Left lung (tissue), 10 donors: ENCODE data around the gene CRBN. TPM values are rescaled to one million over a fixed set of nuclear protein-coding genes. Genes with fewer than 3 reads are reported as not detected.

ENCODE experiments used
- ATAC-seq: fragments of 200-7000 bp; cut with Tn5 transposase; one replicate; pipeline ENCODE4 v1.9.1; 2020; ENCODE audit warnings: moderate library complexity
- DNase-seq, 4 donors: peaks; one replicate each; pipeline ENCODE4 v3.0.0-alpha.2; 2013 to 2020
- H3K27ac ChIP-seq, 2 donors: fragments of 200-600 bp; sonication (generic) in 1 of 2; one replicate each; pipeline versions ENCODE4 v1.5.0 to v1.8.0; 2020 to 2021
- H3K27me3 ChIP-seq, 2 donors: fragments of 200-600 bp; sonication (generic) in 1 of 2; one replicate each; pipeline versions ENCODE4 v1.5.0 to v1.8.0; 2020 to 2021
- H3K36me3 ChIP-seq, 2 donors: fragments of 200-600 bp; sonication (generic) in 1 of 2; one replicate each; pipeline versions ENCODE4 v1.5.0 to v1.8.0; 2020 to 2021
- H3K4me1 ChIP-seq, 2 donors: fragments of 200-600 bp; one replicate each; pipeline ENCODE4 v1.8.0; 2021
- H3K4me3 ChIP-seq, 2 donors: fragments of 200-600 bp; sonication (generic) in 1 of 2; one replicate each; pipeline versions ENCODE4 v1.5.0 to v1.8.0; 2020 to 2021; ENCODE audit warnings: mild to moderate bottlenecking in 1 of 2
- H3K9me3 ChIP-seq, 2 donors: fragments of 200-600 bp; sonication (generic) in 1 of 2; one replicate each; pipeline versions ENCODE4 v1.5.0 to v1.8.0; 2020 to 2021
- intact Hi-C, 2 donors: fragments of 100-400 bp; cut with DNase I; formaldehyde crosslinking; loops; one replicate each; pipeline versions ENCODE4 v1.11.2 to v1.14.2; 2022
- polyA plus RNA-seq, 6 donors: library from polyadenylated mRNA; unstranded; fragments of 120-200 nt; gene quantifications; one replicate each; pipeline ENCODE4 v1.2.1, GENCODE V29; 2013; ENCODE audit not compliant: insufficient read length in 6 of 6
- total RNA-seq, 2 donors: library from RNA; stranded (reverse); fragmentation: NEBNext Ultra II Directional; extraction: Animal tissue kit (Norgen Biotek cat#: 25700); gene quantifications; one replicate each; pipeline ENCODE4 v1.2.1, GENCODE V29; 2021
- TF ChIP-seq, protein P1 (sequence below), 2 donors: fragments of 200-600 bp; sonication (generic) in 1 of 2; IDR thresholded peaks; one replicate each; pipeline versions ENCODE4 v1.5.0 to v1.8.0; 2021; ENCODE audit warnings: antibody characterized with exemption in 2 of 2
- donor health status: DM: no; HTN: yes; CAD: no.
- donor health status: DM: no; HTN: no; CAD: no.

The CRBN gene
- total and polyA plus RNA-seq, 8 donors, result 34.4 to 79.6 (median 62.2) TPM

DNA sequence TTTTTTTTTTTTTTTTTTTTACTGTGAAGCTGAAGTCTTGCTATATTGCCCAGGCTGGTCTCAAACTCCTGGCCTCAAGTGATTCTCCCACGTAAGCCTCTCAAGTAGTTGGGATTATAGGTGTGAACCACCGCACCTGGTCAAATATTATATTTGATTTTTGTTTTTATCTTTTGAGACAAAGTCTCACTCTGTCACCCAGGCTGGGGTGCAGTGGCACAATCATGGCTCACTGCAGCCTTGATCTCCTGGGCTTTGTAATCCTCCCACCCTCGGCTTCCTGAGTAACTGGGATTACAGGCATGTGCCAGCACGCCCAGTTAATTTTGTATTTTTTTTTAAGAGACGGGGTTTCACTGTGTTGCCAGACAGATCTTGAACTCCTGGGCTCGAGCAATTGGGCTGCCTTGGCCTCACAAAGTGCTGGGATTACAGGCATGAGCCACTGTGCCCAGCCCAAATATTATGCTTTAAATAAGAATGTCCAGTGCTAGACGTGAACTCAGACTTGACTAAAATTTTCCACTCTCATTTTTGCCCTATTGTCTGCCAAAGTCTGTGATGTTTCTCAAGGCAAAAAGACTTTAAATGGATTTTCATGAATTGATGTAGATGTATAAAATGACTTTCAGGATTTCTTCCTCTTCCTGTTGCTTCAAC lies 33.4 kb upstream of the CRBN start:
- Histone ChIP-seq H3K9me3 (no peaks in the 10 kb centered on the region), H3K36me3 (no peaks in the 10 kb centered on the region), H3K4me1 (no peaks in the 10 kb centered on the region), H3K27ac (no peak overlapping the region), H3K27me3 (no peaks in the 10 kb centered on the region), H3K4me3 (no peak overlapping the region)
- no peak for ATAC-seq
- no peak for DNase-seq
- TF ChIP-seq, protein P1, sequence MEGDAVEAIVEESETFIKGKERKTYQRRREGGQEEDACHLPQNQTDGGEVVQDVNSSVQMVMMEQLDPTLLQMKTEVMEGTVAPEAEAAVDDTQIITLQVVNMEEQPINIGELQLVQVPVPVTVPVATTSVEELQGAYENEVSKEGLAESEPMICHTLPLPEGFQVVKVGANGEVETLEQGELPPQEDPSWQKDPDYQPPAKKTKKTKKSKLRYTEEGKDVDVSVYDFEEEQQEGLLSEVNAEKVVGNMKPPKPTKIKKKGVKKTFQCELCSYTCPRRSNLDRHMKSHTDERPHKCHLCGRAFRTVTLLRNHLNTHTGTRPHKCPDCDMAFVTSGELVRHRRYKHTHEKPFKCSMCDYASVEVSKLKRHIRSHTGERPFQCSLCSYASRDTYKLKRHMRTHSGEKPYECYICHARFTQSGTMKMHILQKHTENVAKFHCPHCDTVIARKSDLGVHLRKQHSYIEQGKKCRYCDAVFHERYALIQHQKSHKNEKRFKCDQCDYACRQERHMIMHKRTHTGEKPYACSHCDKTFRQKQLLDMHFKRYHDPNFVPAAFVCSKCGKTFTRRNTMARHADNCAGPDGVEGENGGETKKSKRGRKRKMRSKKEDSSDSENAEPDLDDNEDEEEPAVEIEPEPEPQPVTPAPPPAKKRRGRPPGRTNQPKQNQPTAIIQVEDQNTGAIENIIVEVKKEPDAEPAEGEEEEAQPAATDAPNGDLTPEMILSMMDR (IDR thresholded peaks at IDR 0.05), result no peak
- intact Hi-C loops, result no loop called here

DNA sequence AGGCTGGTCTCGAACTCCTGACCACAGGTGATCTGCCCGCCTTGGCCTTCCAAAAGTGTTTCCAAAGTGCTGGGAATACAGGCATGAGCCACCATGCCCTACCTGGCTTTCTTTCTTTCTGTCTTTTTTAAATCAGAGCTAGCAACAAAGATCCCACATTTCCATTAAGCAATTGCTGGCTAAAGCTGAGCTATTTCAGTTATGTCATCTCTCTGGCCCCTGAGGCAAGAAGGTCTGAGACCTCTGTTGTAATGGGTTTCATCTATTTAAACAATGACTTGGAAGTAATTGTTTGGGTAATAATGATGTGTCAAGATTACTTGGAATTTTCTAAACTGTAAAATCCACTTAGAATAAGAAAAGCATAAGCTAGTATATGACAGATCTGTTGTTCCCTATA lies 30.2 kb upstream of the CRBN start:
- Histone ChIP-seq H3K36me3 (no peaks in the 10 kb centered on the region), H3K27ac (no peak overlapping the region), H3K9me3 (no peaks in the 10 kb centered on the region), H3K27me3 (no peaks in the 10 kb centered on the region), H3K4me1 (no peaks in the 10 kb centered on the region), H3K4me3 (no peak overlapping the region)
- TF ChIP-seq, protein P1 (IDR thresholded peaks at IDR 0.05), result no peak
- intact Hi-C loops, result loop anchor here in 1 of 2 donors (10.0 kb wide), 1 partner anchor 1075 kb away; no protein-coding TSS in a partner anchor
- ATAC-seq (no peak), DNase-seq (no peak)

DNA sequence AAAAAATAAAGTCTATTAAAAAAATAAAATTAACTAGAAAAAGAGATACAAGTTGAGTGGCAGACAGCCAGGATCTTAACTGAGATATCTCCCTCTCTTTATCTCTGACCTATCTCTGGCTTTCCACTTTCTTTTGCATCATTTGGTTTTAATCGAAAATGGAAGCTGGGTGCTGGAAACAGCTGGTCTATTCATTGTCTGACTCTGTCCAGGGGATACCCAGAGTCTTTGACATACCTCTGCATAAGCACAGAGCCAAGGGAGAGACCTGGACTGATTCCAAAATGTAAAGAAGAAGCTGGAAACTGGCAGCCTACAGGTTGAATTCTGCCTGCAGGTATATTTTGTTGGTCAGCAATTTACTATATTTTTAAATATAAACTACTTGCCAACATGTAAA lies 29.6 kb upstream of the CRBN start:
- H3K27me3 ChIP-seq, result no peaks in the 10 kb centered on the region
- no peak overlapping the region for H3K27ac ChIP-seq
- DNase-seq (no peak), ATAC-seq (no peak)
- H3K9me3 ChIP-seq, result no peaks in the 10 kb centered on the region
- no peaks in the 10 kb centered on the region for H3K4me1 ChIP-seq
- intact Hi-C loops, result loop anchor here in 1 of 2 donors (10.0 kb wide), 1 partner anchor 1076 kb away; no protein-coding TSS in a partner anchor
- no peaks in the 10 kb centered on the region for H3K36me3 ChIP-seq
- H3K4me3 ChIP-seq, result no peak overlapping the region
- TF ChIP-seq, protein P1 (IDR thresholded peaks at IDR 0.05), result no peak

DNA sequence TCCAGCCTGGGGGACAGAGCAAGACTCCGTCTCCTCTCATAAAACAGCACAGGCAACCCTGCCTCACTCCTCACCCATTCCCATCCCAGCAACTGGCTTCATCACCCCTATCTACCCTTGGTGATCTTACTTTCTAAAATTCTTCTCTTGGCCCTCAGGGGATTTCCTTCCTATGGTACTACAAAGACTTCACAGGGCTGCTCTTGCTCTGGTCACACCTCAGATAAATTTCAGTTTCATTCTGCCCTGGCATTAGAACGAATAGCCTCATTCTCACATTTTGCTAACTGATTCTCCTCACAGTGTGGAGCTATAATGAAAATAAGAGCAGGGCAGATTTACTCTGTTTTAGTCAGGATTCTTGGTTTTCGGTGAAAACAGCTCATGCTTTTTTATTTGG lies 22.1 kb upstream of the CRBN start:
- TF ChIP-seq, protein P1 (IDR thresholded peaks at IDR 0.05), result no peak
- intact Hi-C loops, result loop anchor here in 1 of 2 donors (10.0 kb wide), 1 partner anchor 1083 kb away; no protein-coding TSS in a partner anchor

DNA sequence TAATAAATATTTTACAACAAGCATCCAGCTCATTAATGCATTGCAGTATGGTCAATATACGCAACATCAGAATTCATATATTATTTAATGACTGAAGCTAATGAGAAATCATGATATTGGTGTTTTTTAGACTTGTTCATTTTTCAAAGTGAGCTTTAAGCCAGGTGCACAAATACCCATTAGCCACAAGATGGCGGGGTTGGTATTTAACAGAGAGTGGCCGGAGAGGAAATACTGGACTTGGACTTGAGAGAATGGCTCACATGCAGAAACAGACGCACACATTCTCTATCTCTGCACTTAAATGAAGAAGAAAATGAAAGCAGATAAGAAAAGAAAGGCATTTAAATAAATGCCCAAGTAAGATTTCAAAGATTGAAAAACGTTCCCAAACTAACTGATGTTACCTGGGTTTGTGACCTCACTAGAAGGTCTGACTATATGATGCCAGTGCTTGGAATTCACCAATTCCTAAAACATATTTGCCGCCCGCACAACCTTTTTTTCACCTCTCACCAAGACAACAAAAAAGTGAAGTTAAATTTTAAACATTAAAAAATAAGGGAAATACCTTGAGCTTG lies 21.2 kb upstream of the CRBN start:
- peak in 2 of 4 donors; percentile 70 to 79 for DNase-seq
- H3K27me3 ChIP-seq, result no peaks in the 10 kb centered on the region
- H3K4me3 ChIP-seq, result no peak overlapping the region
- TF ChIP-seq, protein P1 (IDR thresholded peaks at IDR 0.05), result peak; percentile 55 to 71
- H3K36me3 ChIP-seq, result no peaks in the 10 kb centered on the region
- intact Hi-C loops, result loop anchor here in 1 of 2 donors (10.0 kb wide), 1 partner anchor 1084 kb away; no protein-coding TSS in a partner anchor
- peak; percentile 92 for ATAC-seq
- no peak overlapping the region for H3K27ac ChIP-seq
- H3K4me1 ChIP-seq, result no peaks in the 10 kb centered on the region
- H3K9me3 ChIP-seq, result no peaks in the 10 kb centered on the region

More for the DNA sequence above, 22.1 kb upstream of the CRBN start:
- Histone ChIP-seq H3K4me1 (no peaks in the 10 kb centered on the region), H3K9me3 (no peaks in the 10 kb centered on the region), H3K36me3 (no peaks in the 10 kb centered on the region), H3K27me3 (no peaks in the 10 kb centered on the region), H3K4me3 (no peak overlapping the region), H3K27ac (no peak overlapping the region)
- ATAC-seq (no peak), DNase-seq (no peak)
